ENCODE measurements around the gene SEMA5A.

The SEMA5A gene

DNA sequence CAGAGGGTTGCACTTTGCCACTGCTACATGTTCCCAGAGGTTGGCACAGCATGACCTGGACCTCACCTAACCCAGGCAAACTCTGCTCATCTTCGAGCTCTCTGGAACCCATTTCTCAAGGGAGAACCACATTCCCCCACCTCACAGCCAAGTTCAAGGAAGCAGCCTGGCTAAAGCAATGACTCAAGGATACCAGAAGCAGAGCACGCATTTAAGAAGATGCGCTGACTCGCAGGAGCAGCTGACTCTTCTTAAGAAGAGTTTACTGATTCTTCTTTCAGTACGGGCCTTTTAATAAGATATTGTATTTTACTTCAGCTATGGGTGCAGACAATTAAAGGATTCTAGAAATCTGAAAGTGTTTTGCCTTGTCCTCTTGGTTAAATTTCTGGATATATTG lies 4.1 kb upstream of the SEMA5A start:
- DNase-seq (ENCODE audit: low spot score), result no peak

DNA sequence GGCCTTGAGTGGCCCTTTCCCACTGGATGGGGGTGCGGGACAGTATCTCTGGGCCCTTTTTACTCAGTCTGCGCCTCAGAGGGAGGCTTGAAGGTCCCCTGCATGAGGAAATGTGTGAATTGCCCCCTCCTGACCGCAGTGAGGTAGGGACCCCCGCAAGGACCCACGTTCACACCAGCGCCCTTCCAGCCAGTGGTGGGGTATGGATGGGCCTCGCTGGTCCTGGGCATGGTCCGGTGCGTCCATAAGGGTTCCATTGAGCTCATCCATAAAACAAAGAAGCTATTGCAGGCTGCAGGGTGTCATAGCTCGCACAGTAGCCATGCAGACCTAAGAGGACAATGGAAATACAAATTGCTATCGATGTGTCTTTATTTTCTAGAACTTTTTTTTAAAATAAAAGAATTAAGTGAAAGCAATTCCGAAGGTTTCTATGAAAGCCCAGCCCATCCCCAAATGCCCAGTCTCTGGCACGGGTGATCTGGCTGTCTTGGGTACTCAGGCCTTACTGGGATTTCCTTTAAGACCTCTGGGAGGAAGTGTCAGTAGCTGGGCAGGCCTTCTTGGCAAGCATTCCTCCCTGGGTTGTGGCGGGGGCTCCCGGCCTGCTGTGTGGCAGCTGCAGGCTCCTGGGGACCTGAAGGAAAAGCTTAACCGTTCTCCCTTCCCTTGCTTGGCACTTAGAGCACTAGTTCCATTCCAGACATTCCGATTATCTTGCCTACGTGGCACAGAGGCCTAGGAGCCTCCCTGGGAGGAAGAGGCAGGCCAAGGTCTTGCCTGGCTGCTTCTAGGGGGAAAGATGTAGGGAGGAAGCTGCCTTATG lies 1.5 kb upstream of the SEMA5A start:
- DNase-seq (ENCODE audit: low spot score), result no peak

DNA sequence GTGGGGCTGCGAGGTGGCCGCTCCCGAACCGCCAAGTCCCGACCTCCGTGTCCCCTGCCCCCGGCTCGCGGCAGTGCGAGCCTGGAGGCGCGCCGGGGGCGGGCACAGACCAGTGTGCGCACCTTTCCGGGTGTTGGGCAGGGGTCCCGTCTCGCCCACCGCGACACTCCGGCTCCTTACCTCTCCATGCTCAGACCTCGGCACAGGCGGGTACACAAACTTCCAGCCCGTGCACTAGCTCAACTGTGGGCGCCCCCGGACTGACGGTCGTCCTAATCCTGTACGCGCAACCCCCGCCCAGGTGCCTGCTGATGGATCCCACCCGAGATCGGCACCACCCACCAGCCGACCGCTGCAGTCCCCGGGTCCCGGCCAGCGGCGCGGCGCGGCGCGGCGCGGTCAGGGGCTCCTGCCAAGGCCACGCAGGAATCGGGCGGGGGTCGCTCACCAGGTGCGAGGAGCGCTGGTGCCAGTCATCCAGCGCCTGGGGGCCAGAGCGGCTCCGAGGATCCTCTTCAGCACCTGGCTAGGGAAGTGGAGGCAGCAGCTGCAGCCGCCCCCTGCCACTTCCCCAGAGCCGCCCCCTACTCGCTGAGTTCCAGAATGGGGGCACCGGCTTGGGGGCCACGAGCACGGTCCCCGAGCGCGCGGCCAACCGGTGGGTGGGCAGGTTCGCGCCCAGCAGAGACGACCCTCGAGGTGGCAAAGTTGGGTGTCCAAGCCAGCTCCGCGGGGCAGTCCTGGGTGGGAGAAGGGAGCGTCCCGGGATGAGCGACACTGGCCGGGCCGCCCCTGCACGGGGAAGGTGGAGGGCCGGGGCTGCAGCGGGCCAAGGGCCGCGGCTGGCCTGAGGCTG lies 511 bp downstream of the SEMA5A start:
- no peak for DNase-seq (ENCODE audit: low spot score)

DNA sequence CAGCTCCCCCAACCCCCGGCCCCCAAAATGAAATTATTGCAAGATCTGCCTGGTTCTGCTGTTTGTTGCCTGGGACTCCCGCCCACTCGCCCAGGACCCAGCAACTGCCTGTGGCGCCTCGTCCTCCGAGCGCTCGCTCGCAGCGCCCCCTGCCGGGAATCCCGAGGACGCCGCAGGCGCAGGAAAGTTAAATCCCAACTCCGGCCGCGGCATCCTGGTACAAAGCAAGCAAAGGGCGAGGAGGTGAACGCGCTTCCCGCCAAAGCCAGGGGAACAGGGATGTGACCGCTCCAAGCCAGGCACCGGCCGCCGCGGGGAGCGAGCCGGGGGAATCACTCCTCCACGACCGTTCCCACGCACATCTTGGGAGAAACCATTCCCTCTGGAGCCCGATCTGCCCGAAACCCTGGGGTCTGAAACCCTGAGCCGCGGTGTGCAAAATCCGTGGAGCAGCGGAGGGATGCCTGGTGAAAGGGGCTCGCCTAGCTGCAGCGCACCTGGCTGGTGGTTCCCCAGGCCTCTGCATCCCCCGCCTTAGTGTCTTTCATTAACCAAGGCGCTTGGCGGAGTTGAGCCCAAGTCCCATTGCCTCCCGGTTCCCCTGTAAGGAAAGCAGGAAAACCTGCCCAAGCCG lies 1.3 kb downstream of the SEMA5A start:
- DNase-seq (ENCODE audit: low spot score), result peak; percentile 31

DNA sequence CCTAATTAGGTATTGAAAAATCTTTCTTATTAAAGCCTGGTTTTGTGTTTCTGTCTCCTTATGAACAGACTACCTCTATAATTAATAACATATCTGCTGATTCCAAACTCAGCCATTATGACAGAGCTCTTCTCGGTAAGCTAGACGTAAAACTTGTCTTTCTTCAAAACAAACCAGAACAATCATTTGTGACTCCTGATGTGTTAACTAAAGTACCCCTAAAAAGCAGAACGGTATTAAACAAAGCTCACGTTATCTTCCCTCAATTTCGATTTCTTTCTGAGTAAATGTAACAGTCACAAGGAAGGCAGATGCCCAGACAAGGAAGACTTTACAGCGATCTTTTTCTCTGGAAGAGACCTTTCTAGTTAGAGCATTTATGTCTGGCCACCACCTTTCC lies 1.8 kb downstream of the SEMA5A start:
- DNase-seq (ENCODE audit: low spot score), result no peak

DNA sequence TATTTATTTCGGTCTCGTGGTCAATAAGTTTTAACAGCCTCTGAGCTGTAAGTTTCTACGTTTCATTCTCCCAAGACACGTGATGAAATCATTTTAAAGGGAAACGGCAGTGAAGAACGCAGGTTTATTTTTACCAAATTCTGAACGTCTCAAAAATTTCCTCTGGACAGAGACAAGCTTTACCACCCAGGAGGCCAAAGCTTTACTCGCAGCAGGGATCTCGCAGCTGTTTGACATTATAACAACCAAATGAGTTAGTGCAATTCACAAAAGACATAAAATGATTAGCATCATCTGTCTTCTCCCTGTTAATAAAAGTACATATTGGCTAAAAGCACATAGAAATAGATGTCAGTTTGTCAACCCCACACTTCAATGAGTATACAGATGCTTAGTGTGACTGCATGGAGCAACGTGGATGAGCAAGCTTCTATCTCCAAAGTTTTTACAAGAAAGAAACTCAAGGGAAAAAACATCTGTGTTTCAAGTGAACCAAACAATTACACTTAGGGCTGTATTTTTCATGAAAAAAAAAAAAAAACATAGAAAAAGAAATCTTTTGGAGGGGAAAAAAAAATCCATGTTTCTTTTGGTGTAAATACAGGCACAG lies 2.5 kb downstream of the SEMA5A start:
- DNase-seq (ENCODE audit: low spot score), result no peak

DNA sequence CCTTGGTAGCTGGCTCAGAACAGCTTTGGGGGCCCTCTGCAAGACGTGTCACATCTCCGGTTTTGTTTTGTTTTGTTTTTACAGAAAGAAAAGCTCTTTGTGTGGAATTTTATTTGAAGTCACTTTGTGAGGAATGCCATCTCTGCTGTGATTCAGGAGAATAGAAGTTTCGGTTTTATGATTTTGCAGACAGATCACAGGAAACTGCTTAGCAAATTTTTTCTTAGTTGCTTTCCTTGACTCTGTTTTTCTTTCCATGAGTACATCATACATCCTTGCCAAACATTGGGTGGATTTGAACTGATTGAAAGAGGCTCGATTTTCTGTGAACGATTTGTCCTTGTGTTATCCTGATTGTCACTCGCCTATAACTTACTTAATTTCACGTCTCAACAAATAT lies 5.1 kb downstream of the SEMA5A start:
- no peak for DNase-seq (ENCODE audit: low spot score)

DNA sequence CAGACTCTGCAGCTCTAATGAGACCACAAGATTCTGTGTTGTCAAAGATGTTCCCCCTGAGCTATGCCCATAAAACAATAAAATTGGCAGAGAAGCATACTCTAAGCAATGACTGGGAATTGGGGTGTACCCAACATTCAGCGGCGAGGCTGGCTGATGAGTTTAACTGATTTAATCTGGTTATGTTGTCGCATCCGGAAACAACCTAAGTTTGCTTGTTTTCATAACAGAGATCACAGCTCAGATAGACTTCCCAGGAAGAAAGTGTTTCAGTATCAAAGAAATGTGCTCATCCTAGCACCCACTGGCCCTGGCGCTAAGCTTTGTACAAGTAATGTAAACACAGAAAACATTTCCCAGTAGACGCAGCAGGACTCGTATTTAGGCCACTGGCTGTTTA lies 7.4 kb downstream of the SEMA5A start:
- peak; percentile 20 for DNase-seq (ENCODE audit: low spot score)

DNA sequence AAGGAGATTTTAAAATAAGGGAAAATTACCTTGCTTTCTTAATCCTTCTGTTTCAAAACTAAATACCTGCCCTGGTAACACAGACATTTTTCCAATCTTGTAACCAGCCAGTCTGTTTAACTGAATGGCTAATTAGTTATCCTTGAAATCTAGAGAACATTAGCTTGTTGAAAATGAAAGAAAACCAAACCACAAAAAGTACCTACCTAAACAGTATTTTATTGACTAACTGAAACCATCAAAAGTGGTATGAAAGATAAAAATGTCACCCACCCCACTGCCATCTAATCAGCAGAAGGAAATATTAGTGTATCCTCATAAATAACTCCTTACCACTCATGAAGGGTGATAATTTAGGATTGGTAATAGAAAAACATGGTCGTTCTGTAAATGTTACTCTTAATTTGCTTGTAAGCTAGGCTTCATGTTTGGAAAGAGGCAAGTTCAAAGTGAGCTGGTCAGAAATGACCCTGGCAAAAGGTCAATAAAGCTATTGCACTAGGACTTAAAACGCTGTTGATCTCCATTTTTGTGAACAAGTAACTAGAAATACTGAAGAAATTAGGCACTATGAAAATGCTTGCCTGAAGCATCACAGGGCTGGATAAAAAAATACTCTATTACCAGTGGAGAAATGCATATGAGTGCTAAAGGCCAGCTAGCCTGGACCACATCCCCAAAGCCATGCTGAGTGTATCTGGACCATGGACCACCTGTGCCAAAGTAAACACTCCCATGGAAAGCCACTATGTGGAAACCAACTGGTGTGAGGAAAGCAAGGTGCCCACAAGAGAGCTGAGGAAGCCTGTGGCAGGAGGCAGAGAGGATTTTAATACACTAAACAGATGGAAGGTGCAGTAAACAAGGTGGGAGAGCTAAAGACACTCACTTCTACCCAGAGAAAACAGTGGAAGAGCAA lies 8.4 kb downstream of the SEMA5A start:
- no peak for DNase-seq (ENCODE audit: low spot score)

DNA sequence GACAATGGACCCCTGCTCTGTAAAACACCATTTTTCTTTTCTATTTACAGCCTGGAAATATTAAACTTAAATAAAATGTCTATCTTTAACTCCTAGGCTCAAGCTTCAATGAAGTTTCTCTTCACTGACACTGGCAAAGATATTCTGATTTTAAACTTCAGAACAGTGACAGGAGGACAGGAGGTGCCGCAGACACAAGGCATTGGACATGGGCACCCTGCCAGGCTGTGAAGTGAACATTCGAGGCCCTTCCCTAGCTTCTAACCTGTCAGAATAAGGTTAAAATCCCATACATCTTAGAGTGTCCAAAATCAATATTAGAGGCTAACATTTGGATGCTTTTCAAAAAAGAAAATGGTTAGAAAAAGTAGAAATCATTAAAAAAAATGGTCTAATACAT lies 9.2 kb downstream of the SEMA5A start:
- no peak for DNase-seq (ENCODE audit: low spot score)

DNA sequence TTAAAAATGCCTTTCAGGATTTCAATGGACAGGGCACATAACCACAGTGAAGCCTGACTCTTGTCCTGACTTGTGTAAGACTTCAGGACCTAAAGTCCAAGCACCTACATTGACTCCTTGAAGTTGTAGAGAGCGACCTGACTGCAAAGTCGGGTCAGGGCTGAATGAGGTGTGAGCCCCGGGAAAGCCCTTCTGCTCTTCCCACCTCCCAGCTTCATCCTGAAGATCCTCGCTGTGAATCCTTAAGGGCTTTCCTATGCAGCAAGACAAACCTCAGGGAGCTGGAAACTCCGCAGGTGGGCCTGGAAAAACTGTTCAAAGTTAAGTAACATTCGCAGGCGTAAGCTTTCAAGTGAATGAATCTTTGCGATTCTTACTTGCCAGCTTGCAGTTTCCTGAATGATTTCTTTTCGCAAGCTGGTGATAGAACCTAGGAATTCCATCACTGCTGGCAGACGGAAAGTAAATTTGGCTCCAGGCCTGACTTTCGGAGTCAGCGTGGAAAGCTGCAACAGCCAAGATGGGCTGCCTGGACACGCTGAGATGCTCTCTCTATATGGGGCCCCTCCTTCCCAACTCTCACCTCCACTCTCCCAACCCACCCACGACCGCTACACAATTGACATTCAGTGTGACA lies 10.9 kb downstream of the SEMA5A start:
- DNase-seq (ENCODE audit: low spot score), result no peak

DNA sequence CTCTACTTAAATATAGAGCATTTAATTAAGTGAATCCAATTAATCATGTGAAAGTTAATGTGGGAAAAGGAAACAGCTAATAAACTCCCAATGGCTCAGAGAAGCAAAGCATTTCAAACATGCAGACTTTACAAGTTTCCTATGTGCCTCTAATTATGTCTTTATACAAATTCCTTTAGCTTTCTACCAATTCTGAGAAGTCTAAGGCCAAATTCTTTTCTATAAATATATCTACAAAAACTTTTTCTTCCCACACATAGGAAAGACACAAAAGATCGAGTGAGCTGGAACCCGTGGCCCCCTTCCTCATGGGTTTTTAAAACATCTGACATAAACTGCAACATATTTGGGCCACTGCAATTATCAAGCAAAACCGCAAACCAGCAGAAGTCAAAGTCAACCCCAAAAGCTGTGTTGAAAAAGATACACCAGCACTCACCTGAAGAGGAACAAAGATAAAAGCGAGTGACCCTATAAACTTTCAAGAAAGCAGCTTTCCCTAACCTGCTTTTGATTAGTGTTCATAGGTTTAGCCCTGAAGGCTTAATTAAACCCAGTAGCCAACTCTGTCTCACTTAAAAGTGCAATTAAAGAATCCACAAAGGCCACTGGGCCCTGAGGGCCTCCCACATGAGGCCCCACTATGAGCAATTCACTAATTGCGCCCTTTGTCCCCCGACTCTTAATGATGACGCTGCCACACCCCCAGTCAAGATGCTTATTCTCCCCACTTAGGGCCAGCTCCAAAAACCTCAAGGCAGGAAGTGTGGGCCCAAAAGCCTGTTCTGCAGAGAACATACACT lies 12.1 kb downstream of the SEMA5A start:
- no peak for DNase-seq (ENCODE audit: low spot score)

DNA sequence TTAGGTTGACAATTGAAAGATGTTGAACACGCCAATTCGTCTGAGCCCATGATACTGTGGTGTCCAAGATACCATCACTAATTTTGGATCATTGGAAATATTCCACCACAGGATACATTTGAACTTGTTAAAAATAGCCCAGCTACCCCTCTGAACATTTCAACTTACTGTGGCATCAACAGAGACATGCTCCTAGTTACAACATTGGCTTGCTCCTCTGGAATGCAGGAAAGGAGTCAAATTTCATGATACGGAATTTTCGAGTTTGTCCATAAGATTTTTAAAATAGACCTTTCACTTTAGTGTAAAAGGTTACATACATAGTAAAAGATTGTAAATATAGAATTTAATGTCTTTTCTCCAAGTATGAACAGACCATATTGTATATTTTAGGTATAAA lies 12.8 kb downstream of the SEMA5A start:
- no peak for DNase-seq (ENCODE audit: low spot score)

DNA sequence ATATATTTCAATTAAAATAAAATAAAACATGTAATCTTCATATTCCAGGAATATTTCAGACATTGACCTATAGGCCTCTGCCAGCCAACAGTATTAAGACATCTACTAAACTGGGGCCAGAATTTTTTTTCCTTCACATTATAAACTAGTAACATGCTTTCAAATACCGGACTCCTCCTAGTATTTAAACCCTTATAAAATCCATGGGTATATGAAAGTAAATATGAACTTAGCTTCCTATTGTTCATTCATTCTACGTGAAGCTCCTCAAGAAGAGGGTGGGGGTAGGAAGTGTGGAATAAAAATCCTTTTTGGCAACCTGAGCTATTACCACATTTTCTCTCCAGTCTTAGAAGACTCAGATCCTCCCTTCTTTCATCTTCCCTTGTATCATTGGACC lies 16.4 kb downstream of the SEMA5A start:
- DNase-seq (ENCODE audit: low spot score), result no peak

DNA sequence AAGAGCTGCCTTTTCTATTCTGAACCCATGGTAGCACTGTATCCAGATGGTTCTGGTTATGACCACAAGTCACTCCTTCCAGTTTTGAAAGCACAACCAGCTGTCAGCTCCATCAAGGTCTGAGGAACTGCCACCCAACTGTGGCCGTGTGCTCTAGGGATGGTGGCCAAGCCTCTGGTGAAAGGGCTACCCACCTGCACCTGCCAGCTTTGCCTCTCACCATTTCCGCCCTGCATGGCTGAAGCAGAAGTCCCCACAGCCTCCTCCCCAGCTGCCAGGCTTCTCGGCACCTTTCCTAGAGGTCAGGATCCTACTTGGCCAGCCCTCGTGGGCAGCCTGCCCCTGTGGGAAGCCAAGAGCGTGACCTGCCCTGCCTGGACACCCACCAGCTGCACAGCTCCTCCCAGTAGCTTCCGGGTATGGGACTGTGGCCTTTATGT lies 16.8 kb downstream of the SEMA5A start:
- no peak for DNase-seq (ENCODE audit: low spot score)

DNA sequence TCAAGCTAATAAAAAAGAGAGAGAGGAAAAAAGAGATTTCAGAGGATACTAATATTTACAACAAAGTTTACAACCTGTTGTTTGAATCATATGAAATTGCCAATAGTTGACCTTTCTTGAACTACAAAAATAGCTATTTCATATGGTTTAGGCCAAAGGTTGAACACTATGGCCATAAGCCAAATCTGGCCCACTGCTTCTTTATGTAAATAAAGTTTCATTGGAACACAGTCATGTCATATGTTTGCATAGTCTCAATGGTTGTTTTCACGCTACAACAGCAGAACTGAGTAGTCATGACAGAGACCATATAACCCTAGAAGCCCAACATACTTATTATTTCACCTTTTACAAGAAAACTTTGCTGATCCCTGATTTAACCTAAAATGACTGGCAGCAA lies 20.9 kb downstream of the SEMA5A start:
- DNase-seq (ENCODE audit: low spot score), result no peak

DNA sequence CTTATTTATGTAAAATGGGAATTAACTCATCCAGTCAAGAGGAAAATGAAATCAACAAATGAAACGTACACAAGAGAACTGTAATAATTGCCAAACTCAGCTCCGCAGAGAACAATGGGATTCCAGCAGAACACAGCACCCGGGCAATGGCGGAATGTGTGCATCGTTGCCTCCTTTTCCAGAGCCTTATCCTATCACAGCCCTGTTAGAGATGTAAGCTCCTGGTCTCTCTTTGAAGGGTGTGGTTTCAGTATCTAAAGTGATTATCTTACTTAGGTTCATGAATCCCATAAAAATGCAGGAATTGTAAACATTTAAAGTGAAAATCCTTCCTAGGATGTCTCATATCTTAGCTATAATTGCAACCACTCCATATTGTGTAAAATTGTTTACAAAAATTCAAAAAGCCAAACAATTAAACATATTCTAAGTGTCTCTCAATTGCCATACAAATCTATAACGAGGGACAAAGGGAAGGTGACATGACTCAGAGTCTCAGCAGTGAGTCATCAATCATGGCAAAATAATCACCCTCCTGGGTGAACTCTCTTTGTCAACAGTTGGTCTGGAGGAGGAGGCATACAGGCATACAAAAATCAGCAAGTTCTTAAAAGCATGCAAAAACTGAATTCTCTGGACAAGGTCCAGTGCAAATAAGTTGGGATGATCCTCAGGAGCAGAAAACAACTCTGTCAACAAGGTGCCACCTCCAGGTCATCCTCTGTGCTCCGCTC lies 22.6 kb downstream of the SEMA5A start:
- no peak for DNase-seq (ENCODE audit: low spot score)

DNA sequence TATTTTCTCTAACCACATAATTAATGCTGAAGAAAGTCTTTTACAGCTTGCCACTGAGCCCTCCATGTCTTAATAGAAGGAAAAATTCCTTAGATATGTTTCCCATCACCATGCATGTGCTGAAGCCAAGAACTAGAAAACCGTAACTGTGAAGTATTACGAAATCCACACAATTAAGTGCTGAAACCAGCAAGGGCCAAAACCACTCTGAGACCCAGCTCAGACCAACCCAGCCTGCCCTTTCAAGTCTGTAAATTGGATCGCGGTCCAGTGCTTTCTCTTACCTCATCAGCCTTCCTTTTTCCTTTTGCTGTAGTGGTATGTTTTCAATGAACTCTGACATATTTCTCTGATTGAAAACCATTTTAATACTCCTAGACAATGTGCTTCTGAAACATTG lies 26.3 kb downstream of the SEMA5A start:
- no peak for DNase-seq (ENCODE audit: low spot score)

DNA sequence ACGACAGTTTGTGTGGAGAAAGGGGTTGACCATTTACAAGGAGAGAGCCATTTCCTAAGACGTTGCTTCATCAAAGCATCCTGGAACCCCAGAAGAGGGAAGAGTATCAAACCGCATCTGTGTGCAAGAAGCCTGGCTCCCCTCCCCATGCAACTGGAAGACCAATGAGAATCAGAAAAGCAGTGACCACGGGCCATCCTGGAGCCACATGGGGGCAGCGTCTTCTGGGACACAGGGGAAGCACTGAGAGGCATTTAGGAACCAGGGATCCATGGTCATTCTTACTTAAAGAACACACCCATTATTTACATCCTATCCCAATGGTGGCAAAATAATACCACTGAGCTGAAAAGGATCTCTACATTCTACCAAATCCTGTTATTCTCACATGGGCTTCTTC lies 29.3 kb downstream of the SEMA5A start:
- no peak for DNase-seq (ENCODE audit: low spot score)

Measured in CD4-positive, alpha-beta T cell treated with Interleukin-15 for 4 hours (primary cell).